ENCODE results near the gene GPR142. TPM values are rescaled to one million over a fixed set of nuclear protein-coding genes. Genes with fewer than 3 reads are reported as not detected.

GPR142 gene
- total and polyA plus RNA-seq, 10 of the 15 experiments (the other 5 are each of a cell fraction or from before 2014, with no cell fraction given) = not detected

DNA sequence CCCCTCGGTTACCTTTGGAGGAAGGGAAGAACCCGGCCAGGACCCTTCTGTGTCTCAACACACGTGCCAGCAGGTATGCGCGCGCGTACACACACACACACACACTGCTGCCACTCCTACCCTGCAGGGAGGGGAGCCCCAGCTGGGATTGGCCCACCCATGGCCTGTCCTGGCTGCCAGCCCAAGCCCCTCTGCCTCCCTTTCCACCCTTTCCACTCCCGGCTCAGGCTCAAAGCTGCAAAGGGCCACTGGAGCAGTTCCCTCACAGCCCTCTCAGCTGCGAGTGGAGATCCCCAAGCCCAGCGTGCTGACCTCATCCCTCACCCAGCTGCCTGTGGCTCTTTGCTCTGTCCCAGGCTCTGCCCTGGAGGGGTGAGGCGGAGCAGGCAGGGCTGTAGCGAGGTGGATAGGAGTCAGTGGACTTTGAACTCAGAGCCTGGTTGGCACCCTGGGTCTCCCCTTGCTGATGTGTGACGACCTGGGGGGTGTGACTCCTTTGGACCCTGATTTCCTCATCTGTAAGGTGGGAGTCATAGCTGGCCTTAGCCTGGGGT is 26.8 kb upstream of the GPR142 start:
- no peak overlapping the region for H3K9ac ChIP-seq (ENCODE audit: control insufficient read depth, insufficient read depth, low read length)
- H2AFZ ChIP-seq (ENCODE audit: control insufficient read depth, low read depth, low read length) = no peak overlapping the region
- H3K4me1 ChIP-seq (ENCODE audit: control insufficient read depth, insufficient read depth, low read length) = no peaks in the 10 kb centered on the region
- no peaks in the 10 kb centered on the region; a peak in 2 of 4 replicates for H3K27me3 ChIP-seq (replicated peaks in 1 of 2; ENCODE audit: control insufficient read depth in 2 of 2, insufficient read depth in 2 of 2, low read length in 1 of 2)
- WGBS (ENCODE audit: insufficient coverage, insufficient replicate concordance, low lambda C conversion rate, missing lambda C conversion rate) = 44% methylated on average over 13 of the region's 13 CpGs
- DNase-seq (ENCODE audit: low read depth, low spot score) = no peak
- H3K4me2 ChIP-seq (ENCODE audit: control insufficient read depth, insufficient read depth) = no peak overlapping the region
- intact Hi-C loops (cut with micrococcal nuclease; ENCODE audit: unreplicated experiment) (no loop called here), in situ Hi-C loops (cut with MboI) (no loop called here)
- ChIA-PET SMC1A (ENCODE audit: uncharacterized antibody, unreplicated experiment) (no interaction called here), CTCF (no interaction called here), POLR2A (interaction anchor here (0.5 kb wide), 1 partner anchor 1208 kb away, joined by 5 read pairs; no protein-coding TSS in a partner anchor), RAD21 (ENCODE audit: unreplicated experiment) (no interaction called here)
- H3K27ac ChIP-seq (ENCODE audit: control insufficient read depth, insufficient read depth) = no peak overlapping the region
- ATAC-seq = peak; percentile 65
- H3K9me3 ChIP-seq (replicated peaks; ENCODE audit: control insufficient read depth, insufficient read depth, low read length) = no peaks in the 10 kb centered on the region
- TF ChIP-seq IKZF1 (conservative IDR thresholded peaks at IDR 0.05) (0 out of 2 replicates have a peak, but pooled peaks have one; percentile 19), NFYB (IDR thresholded peaks at IDR 0.05; ENCODE audit: insufficient read depth, low read depth, low read length) (no peak), CREB1 (IDR thresholded peaks at IDR 0.05; ENCODE audit: low read depth) (no peak), KAT2A (conservative IDR thresholded peaks at IDR 0.05; ENCODE audit: control insufficient read depth, low read depth, low read length) (no peak), CBX3 (IDR thresholded peaks at IDR 0.05; ENCODE audit: borderline replicate concordance, low read depth) (no peak), ESRRA (IDR thresholded peaks at IDR 0.05; ENCODE audit: low read length) (no peak), NR2F1 (conservative IDR thresholded peaks at IDR 0.05) (0 out of 2 replicates have a peak, but pooled peaks have one; percentile 13), WRNIP1 (IDR thresholded peaks at IDR 0.05; ENCODE audit: borderline replicate concordance, low read depth, low read length) (no peak), GATAD2B (conservative IDR thresholded peaks at IDR 0.05; ENCODE audit: low read depth) (no peak), ZNF24 (IDR thresholded peaks at IDR 0.05) (no peak)
- TF ChIP-seq, protein P1, sequence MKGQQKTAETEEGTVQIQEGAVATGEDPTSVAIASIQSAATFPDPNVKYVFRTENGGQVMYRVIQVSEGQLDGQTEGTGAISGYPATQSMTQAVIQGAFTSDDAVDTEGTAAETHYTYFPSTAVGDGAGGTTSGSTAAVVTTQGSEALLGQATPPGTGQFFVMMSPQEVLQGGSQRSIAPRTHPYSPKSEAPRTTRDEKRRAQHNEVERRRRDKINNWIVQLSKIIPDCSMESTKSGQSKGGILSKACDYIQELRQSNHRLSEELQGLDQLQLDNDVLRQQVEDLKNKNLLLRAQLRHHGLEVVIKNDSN (IDR thresholded peaks at IDR 0.05; ENCODE audit: borderline replicate concordance, extremely low read length, insufficient read depth, low read depth, low read length) = no peak
- no peaks in the 10 kb centered on the region for H3K79me2 ChIP-seq (ENCODE audit: control insufficient read depth, insufficient read depth, low read length)
- BruUV-seq (replicated peaks) = no TSS peak
- no peaks in the 10 kb centered on the region for H3K36me3 ChIP-seq (ENCODE audit: control insufficient read depth in 2 of 2, insufficient read depth in 2 of 2, low read length in 1 of 2)
- no peak overlapping the region for H3K4me3 ChIP-seq
- FAIRE-seq = no peak
- H4K20me1 ChIP-seq (ENCODE audit: control insufficient read depth, insufficient read depth) = no peaks in the 10 kb centered on the region

All from GM12878 (cell line).